HG03025 (cell line): Measurements from ENCODE around the gene TSPAN33.
"Not testable (repeated sequence)": the region's sequence is repeated elsewhere in the genome, so short reads cannot be mapped to it uniquely, and the experiment has no call there.

ENCODE experiments used
- ATAC-seq: cut with Tn5 transposase; IDR thresholded peaks from one replicate; pipeline ENCODE4 v1.9.1; 2021; ENCODE audit warnings: mild to moderate bottlenecking, moderate library complexity; ENCODE audit not compliant: unreplicated experiment, low FRiP score

Gene TSPAN33, protein sequence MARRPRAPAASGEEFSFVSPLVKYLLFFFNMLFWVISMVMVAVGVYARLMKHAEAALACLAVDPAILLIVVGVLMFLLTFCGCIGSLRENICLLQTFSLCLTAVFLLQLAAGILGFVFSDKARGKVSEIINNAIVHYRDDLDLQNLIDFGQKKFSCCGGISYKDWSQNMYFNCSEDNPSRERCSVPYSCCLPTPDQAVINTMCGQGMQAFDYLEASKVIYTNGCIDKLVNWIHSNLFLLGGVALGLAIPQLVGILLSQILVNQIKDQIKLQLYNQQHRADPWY

DNA sequence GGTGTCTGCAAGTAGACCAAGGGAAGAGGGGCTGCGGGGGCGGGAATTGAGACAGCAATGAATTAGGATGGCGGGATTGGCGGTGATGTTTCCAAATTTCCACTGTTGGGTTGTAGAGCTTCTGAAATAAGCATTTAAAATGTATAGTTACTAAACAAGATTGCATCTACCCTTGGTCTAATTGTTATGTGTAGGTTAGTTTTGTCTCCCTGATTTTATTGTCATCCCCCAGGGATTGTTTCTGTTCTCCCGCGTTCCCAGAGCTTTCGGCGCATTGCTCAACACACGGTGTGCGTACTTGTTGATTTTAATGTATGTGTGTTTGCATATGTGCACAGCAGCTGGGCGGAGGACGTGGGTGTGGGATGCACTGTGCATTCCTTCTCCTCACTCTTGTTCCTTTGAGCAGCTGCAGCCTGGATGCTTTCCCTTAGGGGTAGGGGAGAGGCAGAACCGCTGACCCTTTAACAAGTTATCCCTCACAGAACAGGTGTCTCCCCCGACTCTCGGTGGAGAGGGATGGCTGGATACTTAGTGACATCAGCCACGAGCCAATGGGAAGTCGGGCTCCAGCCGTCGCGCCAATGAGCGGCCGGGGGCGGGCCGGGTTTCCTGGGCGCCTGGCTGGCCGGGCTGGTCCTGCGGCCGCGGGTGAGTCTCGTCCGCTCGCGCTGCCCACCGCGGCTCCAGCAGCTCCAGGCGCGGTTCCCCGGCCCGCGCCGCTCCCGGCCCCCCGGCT, at the start of gene TSPAN33:
TSPAN33 (plus strand) TSS at position 613 of the 739 bp plus-strand sequence. CDS start 274 bp downstream, outside the sequence.
- peak; percentile 73 for ATAC-seq

- ATAC-seq: no peak
Observed at GRCh38 chr7:129095258-129095657, 49.2 kb upstream of the TSPAN33 start.

- no peak for ATAC-seq
Observed at GRCh38 chr7:129098409-129099084, 46.0 kb upstream of the TSPAN33 start.

GRCh38 chr7:129100827-129101166, 43.7 kb upstream of the TSPAN33 start:
- ATAC-seq: no peak

DNA sequence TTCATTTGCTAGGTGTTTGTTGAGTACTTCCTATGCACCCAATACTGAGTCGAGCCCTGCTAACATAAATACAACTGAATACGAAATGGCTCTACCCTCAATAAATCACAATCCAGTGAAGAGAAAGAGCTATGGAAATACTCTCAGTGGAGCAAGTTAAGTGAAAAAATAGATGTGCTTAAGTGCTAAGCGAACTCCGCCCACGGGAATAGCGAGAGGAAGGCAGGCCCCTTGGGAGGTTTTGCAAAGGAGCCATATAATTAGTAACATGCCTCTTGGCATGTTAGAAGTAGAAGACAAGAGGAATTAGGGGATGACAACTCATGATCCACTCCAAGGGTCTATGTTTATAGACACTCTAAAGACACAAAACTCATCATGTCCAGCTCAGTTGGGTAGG, 42.8 kb upstream of the TSPAN33 start:
- ATAC-seq: no peak

- ATAC-seq: no peak
Observed at GRCh38 chr7:129103561-129104324, 40.8 kb upstream of the TSPAN33 start.

- ATAC-seq: no peak
Observed at GRCh38 chr7:129108581-129108980, 35.9 kb upstream of the TSPAN33 start.

DNA sequence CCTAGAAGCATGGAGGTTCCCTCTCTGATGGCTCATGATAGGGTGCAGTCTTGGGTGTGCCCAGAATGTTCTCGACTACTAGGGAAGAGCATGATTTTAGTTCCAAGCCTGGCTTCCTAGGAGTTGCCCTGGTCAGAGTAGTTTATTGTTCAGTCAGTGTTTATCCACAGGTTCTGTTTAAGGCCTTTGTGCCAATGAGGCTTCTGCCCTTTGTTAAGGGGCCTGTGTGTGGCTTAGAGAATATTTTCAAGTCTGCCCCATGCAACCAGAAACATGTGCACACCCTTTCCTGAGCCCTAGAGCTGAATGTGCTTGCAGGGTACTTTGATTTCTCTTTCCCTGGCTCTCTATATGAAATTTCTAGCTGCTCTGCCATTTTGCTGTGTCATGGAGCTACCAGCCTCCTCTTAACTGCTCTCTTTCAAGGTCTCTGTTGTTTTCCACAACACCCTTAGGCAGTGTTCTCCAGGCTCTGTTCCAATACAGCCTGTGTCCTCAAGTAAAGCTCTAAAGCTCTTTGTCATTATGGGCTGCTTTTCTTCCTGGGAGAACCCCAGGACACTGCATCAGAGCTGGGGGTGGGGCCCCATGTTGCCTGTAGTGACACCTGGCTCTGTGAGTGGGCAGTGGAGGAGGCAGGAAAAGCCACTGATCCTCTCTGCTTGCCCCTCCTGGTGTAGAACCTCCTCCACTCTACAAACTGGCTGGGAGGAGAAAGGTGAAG, 34.1 kb upstream of the TSPAN33 start:
- no peak for ATAC-seq

DNA sequence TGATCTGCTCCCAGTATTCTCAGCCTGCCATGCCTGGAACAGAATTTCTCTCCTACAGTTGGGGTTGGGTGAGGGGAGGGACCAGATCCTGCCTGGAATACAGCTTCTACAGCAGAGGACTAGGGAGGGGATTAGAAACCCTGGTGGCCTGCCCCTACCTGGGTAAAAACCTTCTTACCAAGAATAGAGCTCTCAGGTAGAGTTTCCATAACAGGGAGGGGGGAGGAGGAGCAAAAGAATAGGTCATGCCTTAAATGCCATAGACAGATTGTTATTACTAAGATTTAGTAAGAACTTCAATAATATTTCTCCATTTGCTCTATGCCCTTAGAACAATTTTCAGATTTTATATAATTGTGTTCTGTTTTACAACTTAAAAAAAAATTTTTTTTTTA, 33.5 kb upstream of the TSPAN33 start:
- ATAC-seq: no peak

- ATAC-seq: no peak
Observed at GRCh38 chr7:129115676-129116075, 28.8 kb upstream of the TSPAN33 start.

GRCh38 chr7:129118182-129118581, 26.3 kb upstream of the TSPAN33 start:
- ATAC-seq: no peak

DNA sequence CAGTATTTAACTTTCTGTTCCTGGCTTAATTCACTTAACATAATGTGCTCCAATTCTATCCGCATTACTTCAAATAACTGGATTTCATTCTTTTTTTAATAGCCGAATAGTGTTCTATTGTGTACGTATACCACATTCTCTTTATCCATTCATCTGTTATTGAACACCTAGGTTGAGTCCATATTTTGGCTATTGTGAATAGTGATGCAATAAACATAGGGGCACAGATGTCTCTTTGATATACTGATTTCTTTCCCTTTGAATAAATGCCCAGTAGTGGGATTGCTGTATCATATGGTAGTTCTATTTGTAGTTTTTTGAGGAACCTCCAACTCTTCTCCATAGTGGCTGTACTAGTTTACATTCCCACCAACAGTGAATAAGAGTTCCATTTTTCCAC, 25.5 kb upstream of the TSPAN33 start:
- no peak for ATAC-seq

DNA sequence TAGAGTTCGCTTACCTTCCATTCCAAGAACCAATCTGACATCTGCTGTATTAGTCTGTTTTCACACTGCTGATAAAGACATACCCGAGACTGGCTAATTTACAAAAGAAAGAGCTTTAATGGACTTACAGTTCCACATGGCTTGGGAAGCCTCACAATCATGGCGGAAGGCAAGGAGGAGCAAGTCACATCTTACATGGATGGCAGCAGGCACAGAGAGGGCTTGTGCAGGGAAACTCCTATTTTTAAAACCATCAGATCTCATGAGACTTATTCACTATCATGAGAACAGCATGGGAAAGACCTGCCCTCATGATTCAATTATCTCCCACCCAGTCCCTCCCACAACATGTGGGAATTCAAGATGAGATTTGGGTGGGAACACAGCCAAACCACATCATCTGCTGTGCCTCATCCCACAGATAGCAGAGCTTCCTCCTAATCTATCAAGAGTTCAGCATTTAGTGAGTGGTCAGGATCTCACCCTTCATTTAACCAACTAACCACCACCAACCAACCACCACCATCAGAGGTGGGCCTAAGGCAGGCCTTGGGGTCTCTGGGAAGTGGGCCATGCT, 22.9 kb upstream of the TSPAN33 start:
- ATAC-seq: not testable (repeated sequence)

GRCh38 chr7:129122078-129122750, 22.3 kb upstream of the TSPAN33 start:
- ATAC-seq: peak; percentile 38

GRCh38 chr7:129122751-129123509, 21.6 kb upstream of the TSPAN33 start:
- ATAC-seq: peak; percentile 68

DNA sequence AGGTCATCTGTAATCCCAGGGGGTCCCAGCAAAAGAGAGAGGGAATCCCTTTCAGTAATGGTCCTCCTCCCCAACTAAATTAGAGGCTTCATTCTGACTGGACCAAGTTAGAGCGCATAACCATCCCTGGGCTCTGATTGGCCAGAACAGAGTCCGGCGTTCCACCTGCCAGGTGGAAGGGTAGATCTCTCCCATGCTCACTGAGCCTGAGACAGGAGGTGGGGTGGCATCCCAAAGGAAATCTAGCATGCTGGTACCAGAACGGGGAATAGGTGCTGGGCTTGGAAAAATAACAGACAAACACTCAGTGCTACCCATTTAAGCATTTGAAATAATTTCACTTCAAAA, 21.0 kb upstream of the TSPAN33 start:
- peak; percentile 15 for ATAC-seq

GRCh38 chr7:129126314-129126713, 18.2 kb upstream of the TSPAN33 start:
- no peak for ATAC-seq

DNA sequence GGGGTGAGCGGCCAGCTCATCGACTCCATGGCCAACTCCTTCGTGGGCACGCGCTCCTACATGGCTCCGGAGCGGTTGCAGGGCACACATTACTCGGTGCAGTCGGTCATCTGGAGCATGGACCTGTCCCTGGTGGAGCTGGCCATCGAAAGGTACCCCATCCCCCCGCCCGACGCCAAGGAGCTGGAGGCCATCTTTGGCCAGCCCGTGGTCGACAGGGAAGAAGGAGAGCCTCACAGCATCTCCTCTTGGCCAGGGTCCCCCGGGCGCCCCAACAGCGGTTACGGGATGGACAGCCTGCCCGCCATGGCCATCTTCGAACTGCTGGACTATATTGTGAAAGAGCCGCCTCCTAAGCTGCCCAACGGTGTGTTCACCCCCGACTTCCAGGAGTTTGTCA, 17.4 kb upstream of the TSPAN33 start:
- ATAC-seq: no peak

GRCh38 chr7:129127601-129128000, 16.9 kb upstream of the TSPAN33 start:
- no peak for ATAC-seq
